HG03025 (cell line): ENCODE data around the gene SYNGR1.
"Not testable (repeated sequence)": the region's sequence is repeated elsewhere in the genome, so short reads cannot be mapped to it uniquely, and the experiment has no call there.

Source experiments
- ATAC-seq: cut with Tn5 transposase; IDR thresholded peaks from one replicate; pipeline ENCODE4 v1.9.1; 2021; ENCODE audit warnings: mild to moderate bottlenecking, moderate library complexity; ENCODE audit not compliant: unreplicated experiment, low FRiP score

The SYNGR1 gene

GRCh38 chr22:39316440-39317083 is 33.2 kb upstream of the SYNGR1 start:
- ATAC-seq, result no peak

GRCh38 chr22:39317084-39317774 is 32.6 kb upstream of the SYNGR1 start:
- no peak for ATAC-seq

- ATAC-seq, result no peak
Observed at GRCh38 chr22:39317775-39318506, 31.9 kb upstream of the SYNGR1 start.

- peak; percentile 19 for ATAC-seq
Observed at GRCh38 chr22:39318507-39319283, 31.1 kb upstream of the SYNGR1 start.

GRCh38 chr22:39319284-39320022 is 30.3 kb upstream of the SYNGR1 start, which contains the start of gene RPL3:
TSS of gene RPL3 (minus strand) at chr22:39319623. CDS start at chr22:39319597, 26 bp downstream.
- ATAC-seq, result peak; percentile 90

- not testable (repeated sequence) for ATAC-seq
Observed at GRCh38 chr22:39320616-39321029, 29.2 kb upstream of the SYNGR1 start.

- no peak for ATAC-seq
Observed at GRCh38 chr22:39325392-39325932, 24.3 kb upstream of the SYNGR1 start.

- ATAC-seq, result no peak
Observed at GRCh38 chr22:39327995-39328754, 21.6 kb upstream of the SYNGR1 start.

- not testable (repeated sequence) for ATAC-seq
Observed at GRCh38 chr22:39330553-39330952, 19.2 kb upstream of the SYNGR1 start.

GRCh38 chr22:39332441-39333064 is 17.2 kb upstream of the SYNGR1 start:
- ATAC-seq, result no peak

GRCh38 chr22:39336411-39336810 is 13.4 kb upstream of the SYNGR1 start:
- ATAC-seq, result no peak

GRCh38 chr22:39339775-39340174 is 10.0 kb upstream of the SYNGR1 start:
- ATAC-seq, result not testable (repeated sequence)

- ATAC-seq, result no peak
Observed at GRCh38 chr22:39341179-39341578, 8.6 kb upstream of the SYNGR1 start.

- no peak for ATAC-seq
Observed at GRCh38 chr22:39343259-39344045, 6.3 kb upstream of the SYNGR1 start.

GRCh38 chr22:39344046-39344390 is 5.8 kb upstream of the SYNGR1 start:
- ATAC-seq, result no peak

- no peak for ATAC-seq
Observed at GRCh38 chr22:39345231-39345630, 4.6 kb upstream of the SYNGR1 start.

- ATAC-seq, result no peak
Observed at GRCh38 chr22:39348909-39349505, 784 bp upstream of the SYNGR1 start.
